ENCODE results near the gene SRRM4.
A peak's percentile ranks its signal among the peaks of the same experiment; 100 is the strongest.

SRRM4 gene

GRCh38 chr12:119206348-119207062, 225.2 kb downstream of the SRRM4 start:
- no peak for DNase-seq

DNA sequence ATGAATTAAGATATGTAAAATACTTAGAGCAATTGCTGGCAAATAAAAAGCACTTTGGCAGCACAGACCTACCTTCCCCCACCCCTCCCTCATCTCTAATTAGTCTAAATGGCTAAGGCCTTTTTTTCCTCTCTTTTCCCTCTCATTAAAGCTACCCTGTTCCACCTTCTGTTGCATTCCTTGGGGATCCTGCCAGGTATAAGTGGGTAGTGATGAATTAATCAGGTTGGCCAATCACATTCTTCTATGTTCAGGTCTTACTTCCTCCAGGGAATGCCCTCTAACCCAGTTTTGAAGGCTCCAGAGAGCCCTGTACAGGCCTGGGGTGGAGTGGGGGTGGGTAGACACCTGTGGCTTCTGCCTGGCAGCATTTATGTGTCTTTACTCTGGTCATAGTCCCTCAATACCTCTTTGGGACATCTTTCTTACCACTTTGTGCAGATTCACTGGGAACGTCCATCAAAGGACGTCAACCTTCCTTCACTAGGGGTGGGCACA, 225.8 kb downstream of the SRRM4 start:
- DNase-seq = no peak

- peak; percentile 31 to 62 for DNase-seq
Measured at GRCh38 chr12:119208626-119209061, 227.3 kb downstream of the SRRM4 start.

- DNase-seq = no peak
Measured at GRCh38 chr12:119211884-119212283, 230.5 kb downstream of the SRRM4 start.
